H1 (cell line): ENCODE results near the gene HS6ST1.

ENCODE experiments used
- BACH1 ChIP-seq: IDR thresholded peaks from 2 replicates; pipeline ENCODE4 v1.6.1; 2012; ENCODE audit warnings: low read length, improper control_type of control experiment
- CBX5 ChIP-seq: fragments of 300-800, 300-1000 bp; sonication (generic); IDR thresholded peaks from 2 replicates; pipeline ENCODE4 v1.7.1; 2016; ENCODE audit warnings: antibody characterized with exemption, low read length, low read depth
- CHD2 ChIP-seq: IDR thresholded peaks from 2 replicates; pipeline ENCODE4 v1.6.1; 2012; ENCODE audit warnings: low read length, improper control_type of control experiment
- CTCF ChIP-seq, 3 experiments: IDR thresholded peaks; 1 replicate in 2 of 3; 2 replicates in 1 of 3; pipeline versions ENCODE4 v1.5.1 to v1.6.1; 2011; ENCODE audit warnings: low read length in 3 of 3, mild to moderate bottlenecking in 3 of 3, inconsistent platforms in 2 of 3, low read depth in 1 of 3, moderate library complexity in 1 of 3; ENCODE audit not compliant: insufficient read depth in 1 of 3; ENCODE audit errors: control extremely low read depth in 1 of 3
- POLR2AphosphoS5 ChIP-seq: IDR thresholded peaks from 2 replicates; pipeline ENCODE4 v1.6.1; 2011; ENCODE audit warnings: low read depth, low read length

DNA sequence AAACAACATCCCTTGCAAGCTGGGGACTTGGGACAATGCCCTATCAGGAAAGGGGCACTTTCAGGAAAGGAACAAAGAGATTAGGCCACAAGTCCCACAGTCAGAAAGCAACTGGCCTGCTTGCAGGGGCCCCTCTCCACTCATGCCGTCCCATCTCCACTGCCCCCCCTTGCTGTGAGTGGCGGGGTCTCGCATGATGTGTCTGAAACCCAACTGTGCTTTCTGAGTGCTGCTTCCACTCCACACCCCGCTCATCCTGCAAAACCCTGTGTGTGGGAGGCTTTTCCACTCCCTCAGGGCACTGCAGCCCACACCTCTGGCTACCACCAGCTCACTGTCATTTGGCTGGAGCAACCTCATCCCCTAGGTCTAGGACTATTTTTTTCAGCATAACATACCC is 7.9 kb downstream of the HS6ST1 start:
- TF ChIP-seq CBX5 (no peak), POLR2AphosphoS5 (no peak), CHD2 (no peak), BACH1 (no peak), CTCF (IDR thresholded peaks at IDR 0.05; ENCODE audit: control extremely low read depth in 1 of 3, insufficient read depth in 1 of 3, low read depth in 1 of 3, low read length in 3 of 3) (no peak)
